Activated T-cell treated with anti-CD3 and anti-CD28 coated beads, Interleukin-2, amount 50 U/mL, for 4 hours (primary cell): ENCODE results near the gene NPTX1. TPM values are rescaled to one million over a fixed set of nuclear protein-coding genes. Genes with fewer than 3 reads are reported as not detected.

Experiments
- ATAC-seq, 2 donors: fragments of 200-7000 bp; cut with Tn5 transposase; one replicate each; pipeline ENCODE4 v1.10.0; 2021
- DNase-seq: peaks from one replicate; pipeline ENCODE4 v3.0.0-alpha.2; 2020
- H3K27me3 Mint-ChIP-seq: one replicate; pipeline ENCODE4 v1.8.0; 2021; ENCODE audit warnings: low read depth, mixed read lengths
- H3K36me3 Mint-ChIP-seq: one replicate; pipeline ENCODE4 v1.8.0; 2022; ENCODE audit warnings: mixed read lengths; ENCODE audit not compliant: insufficient read depth
- H3K4me1 Mint-ChIP-seq: one replicate; pipeline ENCODE4 v1.8.0; 2021; ENCODE audit warnings: low read depth, mixed read lengths
- H3K4me3 Mint-ChIP-seq: one replicate; pipeline ENCODE4 v1.8.0; 2021; ENCODE audit warnings: mild to moderate bottlenecking, moderate library complexity, mixed read lengths
- H3K9me3 Mint-ChIP-seq: one replicate; pipeline ENCODE4 v1.8.0; 2021; ENCODE audit warnings: mixed read lengths
- total RNA-seq, 3 donors: library from RNA; stranded (reverse); gene quantifications; one replicate each; pipeline ENCODE4 v1.2.1, GENCODE V29; 2021

The NPTX1 gene
- total RNA-seq, 3 donors from 2014 or later, result 14.0 to 22.2 (median 21.4) TPM

DNA sequence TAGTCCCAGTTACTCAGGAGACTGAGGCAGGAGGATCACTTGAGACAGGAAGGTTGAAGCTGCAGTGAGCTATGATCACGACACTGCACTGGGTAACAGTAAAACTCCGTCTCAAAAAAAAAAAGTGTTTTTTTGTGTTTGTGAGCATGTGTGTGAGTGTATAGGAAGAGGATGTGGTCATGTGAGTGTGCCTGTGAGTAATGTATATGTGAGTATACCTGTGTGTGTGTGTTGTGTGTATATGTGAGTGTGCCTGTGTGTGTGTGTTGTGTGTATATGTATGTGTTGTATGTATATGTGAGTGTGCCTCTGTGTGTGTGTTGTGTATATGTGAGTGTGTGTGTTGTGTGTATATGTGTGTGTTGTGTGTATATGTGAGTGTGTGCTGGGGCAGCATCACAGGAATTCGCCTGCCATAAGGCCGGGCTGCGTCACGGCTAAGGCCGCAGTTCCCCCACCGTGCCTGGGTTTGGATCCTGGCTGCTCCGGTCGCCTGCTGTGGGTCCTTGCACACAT, 21.4 kb upstream of the NPTX1 start:
- DNase-seq, result no peak
- no peak for ATAC-seq
- Mint-ChIP-seq H3K27me3 (peaks cover 35% of the 10 kb centered on the region), H3K4me1 (peaks cover 12% of the 10 kb centered on the region), H3K36me3 (no peaks in the 10 kb centered on the region), H3K4me3 (no peak overlapping the region), H3K9me3 (no peaks in the 10 kb centered on the region)

DNA sequence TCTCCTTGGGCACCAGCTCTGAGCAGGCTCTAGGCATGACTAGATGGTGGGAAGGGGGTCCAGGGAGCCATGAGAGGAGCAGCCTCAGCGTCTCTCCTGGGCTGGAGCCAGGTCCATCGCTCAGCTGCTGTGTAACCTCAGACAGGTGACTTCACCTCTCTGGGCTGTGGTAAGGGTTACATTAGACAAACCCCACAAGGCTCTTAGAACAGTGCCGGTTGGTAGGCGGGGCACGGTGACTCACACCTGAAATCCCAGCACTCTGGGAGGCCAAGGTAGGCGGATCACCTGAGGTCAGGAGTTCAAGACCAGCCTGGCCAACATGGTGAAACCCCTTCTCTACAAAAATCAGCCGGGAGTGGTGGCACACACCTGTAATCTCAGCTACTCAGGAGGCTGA, 18.1 kb upstream of the NPTX1 start:
- H3K9me3 Mint-ChIP-seq, result no peaks in the 10 kb centered on the region
- H3K4me3 Mint-ChIP-seq, result no peak overlapping the region
- peaks cover 12% of the 10 kb centered on the region for H3K4me1 Mint-ChIP-seq
- DNase-seq, result no peak
- ATAC-seq, result no peak
- no peaks in the 10 kb centered on the region for H3K36me3 Mint-ChIP-seq
- peaks cover 39% of the 10 kb centered on the region for H3K27me3 Mint-ChIP-seq

DNA sequence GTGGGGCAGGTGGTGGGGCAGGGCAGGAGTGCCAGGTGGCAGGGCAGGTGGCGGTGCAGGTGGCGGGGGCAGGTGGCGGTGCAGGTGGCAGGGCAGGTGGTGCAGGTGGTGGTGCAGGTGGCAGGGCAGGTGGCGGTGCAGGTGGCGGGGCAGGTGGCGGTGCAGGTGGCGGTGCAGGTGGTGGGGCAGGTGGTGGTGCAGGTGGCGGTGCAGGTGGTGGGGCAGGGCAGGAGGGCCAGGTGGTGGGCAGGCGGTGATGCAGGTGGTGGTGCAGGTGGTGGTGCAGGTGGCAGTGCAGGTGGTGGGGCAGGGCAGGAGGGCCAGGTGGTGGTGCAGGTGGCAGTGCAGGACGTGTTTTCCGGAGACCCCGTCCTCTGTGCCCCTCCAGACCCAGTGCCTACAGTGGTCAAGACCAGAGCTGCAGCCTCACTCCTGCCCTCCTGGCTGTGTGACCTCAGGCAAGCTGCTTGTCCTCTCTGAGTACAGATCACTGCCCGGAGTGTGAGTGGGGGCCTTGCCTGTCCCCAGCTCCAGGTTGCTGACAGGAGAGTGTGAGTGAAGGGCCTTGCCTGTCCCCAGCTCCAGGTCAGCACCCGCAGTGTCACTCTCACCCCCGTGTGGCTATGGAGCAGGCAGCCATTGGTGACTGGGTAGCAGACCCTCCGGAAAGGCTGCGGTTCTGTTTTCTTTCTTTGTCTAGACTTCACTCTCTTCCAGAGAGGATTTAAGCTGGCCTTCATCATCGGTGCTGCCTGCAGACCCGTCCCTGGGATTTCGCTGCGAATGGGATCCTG, 16.1 kb upstream of the NPTX1 start:
- ATAC-seq (no peak), DNase-seq (no peak)
- Mint-ChIP-seq H3K27me3 (peaks cover 32% of the 10 kb centered on the region), H3K4me3 (no peak overlapping the region), H3K9me3 (no peaks in the 10 kb centered on the region), H3K36me3 (no peaks in the 10 kb centered on the region), H3K4me1 (peaks cover 8% of the 10 kb centered on the region)

DNA sequence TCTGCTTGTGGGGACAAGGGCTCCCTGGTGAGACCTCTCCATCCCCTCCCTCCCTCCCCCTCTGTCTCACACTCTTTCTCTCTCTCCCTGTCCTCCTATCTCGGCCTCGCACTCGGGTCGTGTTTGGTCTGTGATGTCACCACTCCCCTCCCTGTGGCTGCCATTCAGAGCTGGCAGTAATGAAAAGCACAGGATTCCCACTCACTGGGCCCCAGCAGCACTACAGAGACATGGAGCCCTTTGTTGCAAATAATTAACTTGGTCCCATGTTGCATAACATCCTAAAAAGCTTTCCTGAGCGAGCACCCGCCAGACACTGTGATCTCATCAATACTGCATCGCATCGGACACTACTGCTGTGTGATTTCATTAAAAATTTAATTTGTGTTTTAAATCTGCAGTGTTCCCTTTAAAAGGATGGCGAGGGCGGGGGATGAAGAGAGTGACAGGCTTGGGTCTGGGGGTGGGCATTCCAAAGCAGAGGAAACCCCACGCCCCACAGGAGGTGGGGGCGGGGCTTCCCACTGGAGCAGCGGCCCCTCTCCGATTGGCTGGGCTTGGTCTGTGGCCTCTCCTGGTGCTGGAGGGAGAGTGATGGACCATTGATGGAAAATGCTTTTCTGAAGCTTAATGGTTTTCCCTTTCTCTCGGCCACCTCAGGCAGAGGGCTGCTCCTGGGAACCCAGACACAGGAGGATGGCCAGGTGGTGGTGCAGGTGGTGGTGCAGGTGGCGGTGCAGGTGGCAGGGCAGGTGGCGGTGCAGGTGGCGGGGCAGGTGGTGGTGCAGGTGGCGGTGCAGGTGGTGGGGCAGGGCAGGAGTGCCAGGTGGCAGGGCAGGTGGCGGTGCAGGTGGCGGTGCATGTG, 15.3 kb upstream of the NPTX1 start:
- no peaks in the 10 kb centered on the region for H3K36me3 Mint-ChIP-seq
- H3K4me3 Mint-ChIP-seq, result no peak overlapping the region
- peaks cover 40% of the 10 kb centered on the region for H3K27me3 Mint-ChIP-seq

DNA sequence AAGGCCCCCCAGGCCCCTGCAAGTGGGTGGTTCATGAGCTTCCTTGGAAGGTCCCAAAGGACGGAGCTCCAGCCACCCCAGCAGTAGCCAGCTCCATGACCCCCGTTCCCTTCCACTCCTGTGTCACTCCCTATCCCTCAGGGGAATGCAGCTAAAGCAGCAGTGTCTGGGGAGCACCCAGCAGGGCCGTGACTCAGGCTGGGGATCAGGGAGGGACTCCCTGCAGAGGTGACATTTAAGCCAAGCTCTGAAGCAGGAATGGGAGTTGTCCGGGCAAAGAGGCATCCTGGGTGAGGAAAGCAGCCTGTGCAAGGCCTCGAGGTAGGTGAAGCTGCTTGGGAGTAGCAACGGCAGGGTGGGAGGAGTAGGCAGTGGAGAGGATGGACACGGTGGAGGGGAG, 11.1 kb upstream of the NPTX1 start:
- no peak for ATAC-seq
- Mint-ChIP-seq H3K9me3 (no peaks in the 10 kb centered on the region), H3K36me3 (no peaks in the 10 kb centered on the region), H3K27me3 (peaks cover 33% of the 10 kb centered on the region), H3K4me3 (no peak overlapping the region), H3K4me1 (no peaks in the 10 kb centered on the region)
- no peak for DNase-seq

More for the DNA sequence above, 15.3 kb upstream of the NPTX1 start:
- no peaks in the 10 kb centered on the region for H3K9me3 Mint-ChIP-seq
- DNase-seq (no peak), ATAC-seq (no peak)
- no peaks in the 10 kb centered on the region for H3K4me1 Mint-ChIP-seq

DNA sequence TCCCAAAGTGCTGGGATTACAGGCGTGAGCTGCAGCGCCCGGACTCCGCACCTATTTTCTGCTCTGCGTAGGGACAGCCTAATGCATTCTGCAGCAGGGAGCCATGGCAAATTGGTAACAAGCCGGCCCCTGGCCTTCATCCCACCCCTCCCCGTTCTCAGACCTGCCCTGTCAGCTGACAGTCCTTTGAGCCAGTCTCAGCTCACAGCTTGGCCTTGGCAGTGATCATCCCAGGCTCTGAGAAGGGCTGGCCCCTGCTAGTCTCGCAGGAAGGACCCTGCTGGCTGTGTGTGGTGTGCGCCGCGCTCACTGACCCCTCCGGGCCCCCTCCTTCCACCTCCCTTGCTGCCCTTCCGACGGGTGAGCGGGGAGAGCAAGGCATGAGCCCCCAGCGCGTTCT, 10.3 kb upstream of the NPTX1 start:
- Mint-ChIP-seq H3K4me3 (no peak overlapping the region), H3K36me3 (no peaks in the 10 kb centered on the region), H3K4me1 (no peaks in the 10 kb centered on the region), H3K9me3 (no peaks in the 10 kb centered on the region), H3K27me3 (peaks cover 41% of the 10 kb centered on the region)
- DNase-seq (no peak), ATAC-seq (no peak)

DNA sequence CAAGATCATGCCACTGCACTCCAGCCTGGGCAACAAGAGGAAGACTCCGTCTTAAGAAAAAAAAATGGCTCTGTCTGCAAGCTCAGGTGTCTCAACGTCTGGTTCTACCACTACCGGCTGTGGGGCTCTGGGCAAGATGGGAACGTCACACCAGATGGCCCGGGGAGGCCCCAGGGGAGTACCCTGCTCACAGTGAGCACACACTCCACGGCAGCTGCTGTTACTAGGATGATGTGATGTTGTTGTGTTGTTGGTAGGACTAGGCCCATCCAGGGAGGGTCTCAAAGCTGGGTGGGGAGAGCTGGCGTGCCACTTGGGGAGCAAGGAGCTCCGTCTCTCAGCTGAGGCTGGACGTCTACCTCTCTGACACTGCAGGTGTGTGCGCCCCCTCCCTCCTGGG, 9.4 kb upstream of the NPTX1 start:
- Mint-ChIP-seq H3K36me3 (no peaks in the 10 kb centered on the region), H3K4me3 (no peak overlapping the region), H3K27me3 (peaks cover 47% of the 10 kb centered on the region), H3K9me3 (no peaks in the 10 kb centered on the region), H3K4me1 (no peaks in the 10 kb centered on the region)
- no peak for DNase-seq
- no peak for ATAC-seq

DNA sequence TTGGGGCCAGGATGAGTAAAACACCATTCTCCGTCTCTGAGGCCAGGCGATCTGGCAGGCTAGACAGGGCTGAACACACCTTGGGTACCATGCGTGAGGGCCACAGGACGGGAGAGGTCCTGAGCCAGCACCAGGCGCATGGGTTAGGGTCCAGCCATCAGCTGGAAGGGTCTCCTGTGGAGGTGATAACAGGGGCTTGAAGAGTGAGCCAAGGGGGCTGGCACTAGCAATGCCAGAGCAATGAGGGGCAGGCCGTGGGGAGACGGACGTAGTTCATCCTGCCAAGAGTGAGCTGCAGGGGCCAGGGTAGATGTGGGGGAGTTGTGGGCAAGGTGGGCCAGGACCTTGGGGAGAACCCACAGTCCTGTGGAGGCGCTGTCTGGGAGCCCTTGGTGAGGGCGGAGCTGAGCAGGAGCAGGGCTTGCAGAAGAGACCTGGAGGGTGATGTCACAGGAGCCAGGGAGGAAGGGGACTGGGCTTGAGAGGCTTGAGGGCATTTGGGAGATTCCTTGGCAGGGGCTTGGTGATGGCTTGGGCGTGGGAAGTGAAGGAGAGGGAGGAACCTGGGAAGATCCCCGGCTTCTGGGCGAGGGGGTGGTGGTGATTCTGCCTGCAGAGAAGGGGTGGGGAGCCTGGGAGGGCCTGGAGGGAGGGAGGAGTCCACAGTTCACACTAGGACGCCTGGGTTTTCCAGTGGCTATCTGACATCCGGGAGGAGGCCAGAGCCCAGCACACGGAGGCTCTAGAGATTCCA, 6.3 kb upstream of the NPTX1 start:
- Mint-ChIP-seq H3K4me3 (no peak overlapping the region), H3K9me3 (no peaks in the 10 kb centered on the region), H3K36me3 (no peaks in the 10 kb centered on the region), H3K4me1 (peaks cover 3% of the 10 kb centered on the region), H3K27me3 (peaks cover 63% of the 10 kb centered on the region)
- ATAC-seq (no peak), DNase-seq (no peak)

DNA sequence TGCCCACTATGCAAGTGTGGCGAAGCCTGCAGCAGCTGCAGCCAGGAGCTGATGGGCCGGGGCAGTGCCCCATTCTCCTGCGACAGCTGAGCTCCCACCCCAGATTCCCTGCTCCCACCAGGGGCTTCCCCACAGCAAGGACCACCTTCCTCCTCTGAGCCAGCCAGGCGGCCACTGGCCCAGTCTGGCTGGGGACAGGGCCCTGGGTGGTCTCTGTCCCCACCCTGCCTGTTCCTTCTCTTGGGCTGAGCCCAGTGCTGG, 5.6 kb upstream of the NPTX1 start:
- Mint-ChIP-seq H3K27me3 (peaks cover 58% of the 10 kb centered on the region), H3K4me1 (peaks cover 3% of the 10 kb centered on the region), H3K9me3 (no peaks in the 10 kb centered on the region), H3K36me3 (no peaks in the 10 kb centered on the region), H3K4me3 (no peak overlapping the region)
- ATAC-seq (no peak), DNase-seq (no peak)

DNA sequence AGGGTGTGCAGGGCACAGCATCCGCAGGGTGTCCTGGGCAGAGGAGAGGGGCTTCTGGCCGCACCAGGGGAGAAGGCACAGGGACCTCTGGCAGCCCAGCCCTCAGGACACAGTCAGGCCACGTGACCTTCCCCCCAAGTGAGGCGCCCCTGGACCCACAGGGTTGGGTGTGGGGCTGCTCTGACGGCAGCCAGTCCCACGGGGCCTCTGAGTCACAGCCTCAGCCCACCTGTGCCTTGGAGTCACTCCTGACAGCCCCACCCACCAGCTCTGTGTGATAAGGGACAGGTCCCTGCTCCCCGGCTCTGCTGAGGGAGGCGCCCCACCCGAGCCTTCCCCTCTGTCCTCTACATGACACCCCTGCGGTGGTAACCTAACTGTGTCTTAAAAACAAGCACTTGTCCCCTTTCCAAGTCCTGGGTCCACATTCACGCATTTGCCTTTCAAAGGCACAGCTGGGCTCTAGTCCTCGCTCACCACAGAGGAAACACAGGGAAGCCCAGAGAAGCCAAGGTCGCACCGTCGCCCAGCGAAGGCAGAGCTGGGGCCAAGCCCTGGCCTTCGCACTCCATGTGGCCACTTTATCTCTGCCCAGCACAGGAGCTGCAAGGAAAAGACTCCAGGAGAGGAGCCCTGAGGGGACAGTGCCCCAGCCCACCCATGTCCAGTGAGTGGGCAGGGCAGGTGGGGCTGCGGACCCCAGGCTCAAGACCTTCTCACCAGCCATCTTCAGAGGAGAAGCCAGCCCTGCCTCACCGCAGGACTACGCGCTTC, 5.1 kb upstream of the NPTX1 start:
- peak in 1 of 2 donors; percentile 19 for ATAC-seq
- no peaks in the 10 kb centered on the region for H3K9me3 Mint-ChIP-seq
- no peaks in the 10 kb centered on the region for H3K36me3 Mint-ChIP-seq
- H3K27me3 Mint-ChIP-seq, result peaks cover 53% of the 10 kb centered on the region
- no peak for DNase-seq
- H3K4me3 Mint-ChIP-seq, result no peak overlapping the region
- peaks cover 3% of the 10 kb centered on the region for H3K4me1 Mint-ChIP-seq

DNA sequence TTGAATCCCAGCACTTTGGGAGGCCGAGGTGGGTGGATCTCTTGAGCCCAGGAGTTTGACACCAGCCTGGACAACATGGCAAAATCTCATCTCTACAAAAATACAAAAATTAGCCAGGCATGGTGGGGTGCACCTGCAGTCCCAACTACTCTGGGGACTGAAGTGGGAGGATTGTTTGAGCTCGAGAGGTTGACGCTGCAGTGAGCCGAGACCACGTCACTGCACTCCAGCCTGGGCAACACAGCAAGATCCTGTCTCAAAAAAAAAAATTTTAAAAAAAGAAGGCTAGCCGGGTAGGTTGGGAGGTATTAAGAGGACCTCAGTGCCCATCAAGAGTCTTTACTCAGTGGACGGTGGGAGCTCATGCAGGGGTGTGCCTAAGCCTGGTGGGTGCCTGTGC, 3.8 kb upstream of the NPTX1 start:
- no peak overlapping the region for H3K4me3 Mint-ChIP-seq
- no peaks in the 10 kb centered on the region for H3K36me3 Mint-ChIP-seq
- H3K4me1 Mint-ChIP-seq, result peaks cover 7% of the 10 kb centered on the region

DNA sequence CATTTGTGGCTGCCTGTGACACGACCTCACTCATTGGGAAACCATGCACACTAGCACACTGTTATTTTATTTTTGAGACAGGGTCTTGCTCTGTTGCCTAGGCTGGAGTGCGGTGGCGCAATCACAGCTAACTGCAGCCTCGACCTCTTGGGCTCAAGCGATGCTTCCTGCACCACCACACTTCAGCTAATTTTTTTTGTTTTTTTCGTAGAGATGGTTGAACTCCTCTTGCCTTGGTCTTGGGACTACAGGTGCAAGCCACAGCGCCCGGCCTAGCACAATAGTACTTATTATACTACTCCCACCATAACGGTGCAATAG, 2.8 kb upstream of the NPTX1 start:
- Mint-ChIP-seq H3K4me3 (no peak overlapping the region), H3K4me1 (peaks cover 17% of the 10 kb centered on the region), H3K27me3 (peaks cover 63% of the 10 kb centered on the region), H3K9me3 (no peaks in the 10 kb centered on the region), H3K36me3 (no peaks in the 10 kb centered on the region)
- no peak for ATAC-seq
- no peak for DNase-seq

More for the DNA sequence above, 3.8 kb upstream of the NPTX1 start:
- Mint-ChIP-seq H3K9me3 (no peaks in the 10 kb centered on the region), H3K27me3 (peaks cover 53% of the 10 kb centered on the region)
- no peak for DNase-seq
- ATAC-seq, result no peak

DNA sequence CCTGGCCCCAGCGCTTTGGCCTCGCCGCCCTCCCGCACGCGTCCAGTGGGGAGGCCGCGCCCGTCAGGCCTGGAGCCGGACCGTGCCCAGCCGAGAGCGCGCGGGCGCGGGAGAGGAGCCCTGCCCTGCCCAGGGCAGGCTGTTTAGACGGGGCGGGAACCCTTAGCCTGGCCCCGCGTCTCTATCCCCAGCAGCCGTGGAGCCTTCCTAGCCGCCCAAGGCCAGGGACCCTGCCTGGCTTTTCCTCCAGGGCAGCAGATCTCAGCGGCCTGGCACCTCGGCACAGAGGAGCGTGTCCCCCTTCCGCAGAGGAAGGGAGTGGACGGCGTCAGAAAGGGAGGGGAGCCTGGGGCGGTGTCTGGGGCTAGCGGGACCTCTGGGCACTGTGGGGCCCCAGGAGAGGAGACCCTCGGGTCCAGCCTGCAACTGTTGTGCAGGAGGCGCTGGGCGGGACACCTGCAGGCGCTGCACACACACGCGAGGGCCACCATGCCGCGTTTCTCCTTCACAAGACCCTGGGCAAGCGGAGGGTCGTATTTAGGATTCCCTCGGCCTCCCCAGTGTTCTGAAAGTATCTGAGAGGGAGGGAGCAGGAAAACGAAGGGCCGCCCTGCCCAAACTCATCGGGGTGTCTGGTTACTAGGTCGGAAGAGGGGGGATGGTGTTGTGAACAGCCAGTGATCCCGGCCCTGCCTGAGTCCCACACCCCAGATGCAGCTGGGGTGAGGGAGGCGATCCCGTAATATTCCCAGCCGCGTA, 2.3 kb upstream of the NPTX1 start:
- DNase-seq (no peak), ATAC-seq (peak in 1 of 2 donors; percentile 9)
- peaks cover 68% of the 10 kb centered on the region for H3K27me3 Mint-ChIP-seq
- no peak overlapping the region for H3K4me3 Mint-ChIP-seq
- H3K4me1 Mint-ChIP-seq, result peaks cover 18% of the 10 kb centered on the region
- no peaks in the 10 kb centered on the region for H3K9me3 Mint-ChIP-seq
- H3K36me3 Mint-ChIP-seq, result no peaks in the 10 kb centered on the region
